Fibroblast of mammary gland (primary cell): ENCODE measurements around the gene KIAA0513.

ENCODE experiments used
- DNase-seq: peaks from one replicate; pipeline ENCODE4 v3.0.0-alpha.2; 2010; ENCODE audit warnings: low read depth
- H3K4me3 ChIP-seq: 2 replicates; pipeline ENCODE4 v1.5.1; 2011; ENCODE audit warnings: low read depth, mild to moderate bottlenecking, low read length, moderate library complexity; ENCODE audit not compliant: control insufficient read depth
- TF ChIP-seq, protein P1 (sequence below): conservative IDR thresholded peaks from 2 replicates; pipeline ENCODE4 v1.5.1; 2011; ENCODE audit warnings: low read depth, low read length, inconsistent platforms; ENCODE audit not compliant: control insufficient read depth, insufficient read depth

KIAA0513 gene

DNA sequence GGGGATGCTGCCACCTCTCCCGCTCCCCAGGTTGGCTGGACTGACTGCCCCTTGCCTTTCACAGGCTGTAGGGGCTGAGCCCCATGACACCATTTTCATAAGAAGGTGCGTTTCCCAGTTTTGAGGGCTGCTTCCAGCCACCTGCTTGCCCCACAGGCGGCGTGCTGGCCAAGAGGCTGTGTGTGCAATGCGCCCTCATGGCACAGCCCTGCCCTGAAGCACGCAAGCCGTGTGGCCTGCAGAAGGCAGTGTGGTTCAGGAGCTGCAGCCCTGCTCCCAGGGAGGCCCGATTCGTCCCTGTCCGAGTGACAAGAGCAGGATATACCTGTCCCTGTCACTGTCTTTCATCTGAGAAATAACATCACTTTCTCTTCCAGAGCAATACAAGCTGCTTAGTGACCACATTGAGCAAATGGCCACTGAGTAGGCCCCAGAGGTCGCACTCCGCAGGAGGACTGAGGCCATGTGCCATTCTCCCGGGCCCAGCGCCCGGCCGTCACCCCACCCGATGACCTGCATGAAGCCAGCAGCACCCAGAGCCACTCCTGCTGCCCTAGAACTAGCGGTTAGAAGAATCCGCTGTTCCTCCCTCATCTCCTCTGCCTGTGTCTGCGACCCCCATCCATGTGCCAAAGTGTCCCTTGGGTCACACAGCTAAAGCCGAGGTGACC, 60.4 kb downstream of the KIAA0513 start:
- DNase-seq: no peak

GRCh38 chr16:85088570-85089199, 61.1 kb downstream of the KIAA0513 start:
- TF ChIP-seq, protein P1, sequence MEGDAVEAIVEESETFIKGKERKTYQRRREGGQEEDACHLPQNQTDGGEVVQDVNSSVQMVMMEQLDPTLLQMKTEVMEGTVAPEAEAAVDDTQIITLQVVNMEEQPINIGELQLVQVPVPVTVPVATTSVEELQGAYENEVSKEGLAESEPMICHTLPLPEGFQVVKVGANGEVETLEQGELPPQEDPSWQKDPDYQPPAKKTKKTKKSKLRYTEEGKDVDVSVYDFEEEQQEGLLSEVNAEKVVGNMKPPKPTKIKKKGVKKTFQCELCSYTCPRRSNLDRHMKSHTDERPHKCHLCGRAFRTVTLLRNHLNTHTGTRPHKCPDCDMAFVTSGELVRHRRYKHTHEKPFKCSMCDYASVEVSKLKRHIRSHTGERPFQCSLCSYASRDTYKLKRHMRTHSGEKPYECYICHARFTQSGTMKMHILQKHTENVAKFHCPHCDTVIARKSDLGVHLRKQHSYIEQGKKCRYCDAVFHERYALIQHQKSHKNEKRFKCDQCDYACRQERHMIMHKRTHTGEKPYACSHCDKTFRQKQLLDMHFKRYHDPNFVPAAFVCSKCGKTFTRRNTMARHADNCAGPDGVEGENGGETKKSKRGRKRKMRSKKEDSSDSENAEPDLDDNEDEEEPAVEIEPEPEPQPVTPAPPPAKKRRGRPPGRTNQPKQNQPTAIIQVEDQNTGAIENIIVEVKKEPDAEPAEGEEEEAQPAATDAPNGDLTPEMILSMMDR: no peak
- H3K4me3 ChIP-seq: no peak overlapping the region
- no peak for DNase-seq

More for the DNA sequence above, 60.4 kb downstream of the KIAA0513 start:
- TF ChIP-seq, protein P1: no peak
- H3K4me3 ChIP-seq: no peak overlapping the region

- TF ChIP-seq, protein P1: no peak
- H3K4me3 ChIP-seq: no peak overlapping the region
- no peak for DNase-seq
Measured at GRCh38 chr16:85089525-85089924, 61.9 kb downstream of the KIAA0513 start.

GRCh38 chr16:85090181-85090580, 62.6 kb downstream of the KIAA0513 start:
- H3K4me3 ChIP-seq: no peak overlapping the region
- TF ChIP-seq, protein P1: no peak
- no peak for DNase-seq

DNA sequence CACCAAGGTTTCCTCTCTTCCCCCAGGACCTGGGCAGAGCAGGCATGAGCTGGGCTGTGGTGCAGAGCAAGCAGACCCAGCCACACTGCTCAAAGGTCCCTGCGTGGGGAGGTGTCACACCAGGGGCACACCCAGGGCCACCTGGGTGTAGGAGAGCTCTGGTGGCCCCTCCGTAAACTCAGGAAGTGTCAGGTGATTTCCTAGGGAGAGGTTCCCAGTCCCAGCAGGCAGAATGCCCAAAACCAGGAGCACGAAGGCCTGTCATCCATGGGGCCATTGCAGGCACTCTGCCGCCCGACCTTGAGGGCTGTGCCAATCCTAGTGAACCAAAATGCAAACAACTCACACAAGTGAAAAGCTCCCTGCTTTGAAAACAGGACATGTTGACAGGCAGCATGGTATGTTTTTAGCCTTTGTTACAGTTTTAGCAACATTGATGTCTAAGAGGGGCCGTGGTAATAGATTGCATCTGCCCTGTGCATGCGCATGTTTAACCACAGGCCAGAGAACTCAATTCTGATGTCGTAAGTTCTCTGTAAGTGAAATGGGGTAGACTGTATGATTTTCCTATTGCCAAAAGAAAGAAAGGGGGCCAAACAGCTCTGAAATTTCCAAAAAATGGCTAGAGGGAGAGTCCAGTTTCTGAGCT, 63.4 kb downstream of the KIAA0513 start:
- H3K4me3 ChIP-seq: no peak overlapping the region
- TF ChIP-seq, protein P1: no peak
- DNase-seq: peak; percentile 14

- TF ChIP-seq, protein P1: no peak
- DNase-seq: no peak
- H3K4me3 ChIP-seq: no peak overlapping the region
Measured at GRCh38 chr16:85091522-85091910, 63.9 kb downstream of the KIAA0513 start.
